K562 (cell line): ENCODE data around the gene OGFR. TPM values are rescaled to one million over a fixed set of nuclear protein-coding genes. Genes with fewer than 3 reads are reported as not detected.

Experiments used
- BRCA1 ChIP-seq, 2 experiments: fragments of 450-650 bp in 1 of 2; sonication (generic) in 1 of 2; formaldehyde crosslinking in 1 of 2; IDR thresholded peaks; 2 replicates each; pipeline versions ENCODE4 v1.5.0 to v1.6.1; 2017 to 2020; ENCODE audit warnings: mild to moderate bottlenecking in 1 of 2, missing genetic modification reagents in 1 of 2
- BRD9 ChIP-seq: fragments of 450-650 bp; IDR thresholded peaks from 2 replicates; pipeline ENCODE4 v1.6.1; 2018; ENCODE audit warnings: low read depth; ENCODE audit not compliant: partially characterized antibody
- CHD2 ChIP-seq: IDR thresholded peaks from 2 replicates; pipeline ENCODE4 v1.6.1; 2011; ENCODE audit warnings: low read depth, low read length
- MAFF ChIP-seq: IDR thresholded peaks from 2 replicates; pipeline ENCODE4 v1.6.1; 2012; ENCODE audit warnings: low read length, improper control_type of control experiment
- NFE2L1 ChIP-seq: fragments of 450-650 bp; IDR thresholded peaks from 2 replicates; pipeline ENCODE4 v1.6.1; 2016; ENCODE audit warnings: missing genetic modification characterization, low read depth, mild to moderate bottlenecking, missing compliant biosample characterization, moderate library complexity, borderline replicate concordance
- NR2C2 ChIP-seq, 2 experiments: fragments of 200-800 bp in 1 of 2; sonication (Bioruptor generic) in 1 of 2; sonication (generic) in 1 of 2; formaldehyde crosslinking in 1 of 2; IDR thresholded peaks; 2 replicates each; pipeline versions ENCODE4 v1.6.1 to v1.8.0; 2016 to 2022; ENCODE audit warnings: mild to moderate bottlenecking in 1 of 2, missing compliant biosample characterization in 1 of 2, missing genetic modification characterization in 1 of 2, missing genetic modification reagents in 1 of 2
- PCBP2 ChIP-seq: fragments of 200-400 bp; formaldehyde crosslinking; IDR thresholded peaks from 2 replicates; pipeline ENCODE4 v1.6.1; 2018; ENCODE audit warnings: low read length, low read depth, mild to moderate bottlenecking, moderate library complexity; ENCODE audit not compliant: poor library complexity, severe bottlenecking
- POLR2G ChIP-seq: fragments of 200-400 bp; formaldehyde crosslinking; IDR thresholded peaks from 2 replicates; pipeline ENCODE4 v1.6.1; 2017; ENCODE audit warnings: low read depth, mild to moderate bottlenecking, antibody characterized with exemption, low read length, moderate library complexity
- PURB ChIP-seq: sonication (generic); formaldehyde crosslinking; IDR thresholded peaks from 2 replicates; pipeline ENCODE4 v1.9.0; 2021; ENCODE audit warnings: low read depth, mild to moderate bottlenecking, missing genetic modification reagents
- RBM25 ChIP-seq: fragments of 200-400 bp; formaldehyde crosslinking; IDR thresholded peaks from 2 replicates; pipeline ENCODE4 v1.6.1; 2018; ENCODE audit warnings: low read length, low read depth, moderate library complexity; ENCODE audit not compliant: severe bottlenecking
- TRIM28 ChIP-seq: fragments of 450-650 bp; IDR thresholded peaks from 2 replicates; pipeline ENCODE4 v1.6.1; 2017
- ZNF253 ChIP-seq: fragments of 250-450 bp; sonication (Bioruptor Pico); conservative IDR thresholded peaks from 2 replicates; pipeline ENCODE4 v1.6.1; 2021; ENCODE audit warnings: mild to moderate bottlenecking
- polyA plus RNA-seq, 8 experiments: library from polyadenylated mRNA; depleted of rRNA in 4 of 8; stranded (reverse) in 5 of 8; unstranded in 3 of 8; fragments of >200 nt; fragmentation: Nextera tagmentation in 2 of 8; fragmentation: Illumina TruSeq in 1 of 8; extraction: Ambion mirVana in 2 of 8; extraction: Trizol in 1 of 8; gene quantifications; 2 replicates each; pipeline versions ENCODE4 v1.2.1 to v1.2.3, GENCODE V29; 2011 to 2014; ENCODE audit warnings: inconsistent platforms in 1 of 8, missing spikeins in 1 of 8
- total RNA-seq, 7 experiments: library from RNA; depleted of rRNA in 6 of 7; stranded (reverse); fragments of >200 nt in 6 of 7; fragmentation: Illumina TruSeq in 2 of 7; extraction: Trizol in 2 of 7; gene quantifications; 2 replicates each; pipeline versions ENCODE4 v1.2.1 to v1.2.3, GENCODE V29; 2011 to 2021; ENCODE audit warnings: low replicate concordance in 1 of 7
- TF ChIP-seq, protein P1 (sequence below): fragments of 450-650 bp; IDR thresholded peaks from 2 replicates; pipeline ENCODE4 v1.6.1; 2016; ENCODE audit warnings: mild to moderate bottlenecking, moderate library complexity
- TF ChIP-seq, protein P2 (sequence below): fragments of 450-650 bp; IDR thresholded peaks from 2 replicates; pipeline ENCODE4 v1.6.1; 2017; ENCODE audit warnings: antibody characterized with exemption

Gene OGFR
- total and polyA plus RNA-seq, 9 of the 15 experiments (the other 6 are each of a cell fraction or from before 2014, with no cell fraction given), result 0.39 to 56.3 (median 17.5) TPM

DNA sequence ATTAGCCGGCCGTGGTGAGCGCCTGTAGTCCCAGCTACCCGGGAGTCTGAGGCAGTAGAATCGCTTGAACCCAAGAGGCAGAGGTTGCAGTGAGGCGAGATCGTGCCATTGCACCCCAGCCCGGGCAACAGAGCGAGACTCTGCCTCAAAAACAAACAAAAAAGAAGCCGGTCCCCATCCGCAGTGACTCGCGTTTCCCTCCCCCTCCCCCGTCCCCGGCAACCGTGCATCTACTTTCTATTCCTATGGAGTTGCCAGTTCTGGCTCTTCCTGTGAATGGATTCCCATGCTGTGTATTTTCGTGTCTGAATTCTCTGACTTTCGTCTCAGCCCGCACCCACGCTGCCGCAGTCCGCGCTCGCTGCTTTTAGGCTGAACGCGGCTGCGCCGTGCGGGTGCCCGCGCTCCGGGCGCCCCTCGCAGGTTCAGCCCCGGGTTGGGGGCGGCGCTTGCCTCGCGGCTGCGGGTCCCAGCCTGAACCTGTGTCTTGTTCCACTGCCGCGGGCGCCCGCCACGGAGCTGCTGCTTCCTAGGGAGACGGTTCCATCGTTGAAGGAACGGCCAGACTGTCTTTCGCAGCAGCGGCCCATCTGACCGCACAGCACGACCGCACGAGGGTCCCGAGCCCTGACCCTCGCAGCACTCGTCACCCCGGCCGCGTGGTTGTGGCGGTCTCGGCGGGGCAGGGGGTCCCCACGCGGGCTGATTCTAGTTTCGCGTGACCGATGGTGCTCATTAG lies 9.4 kb upstream of the OGFR start (continued):
- TF ChIP-seq, protein P1, sequence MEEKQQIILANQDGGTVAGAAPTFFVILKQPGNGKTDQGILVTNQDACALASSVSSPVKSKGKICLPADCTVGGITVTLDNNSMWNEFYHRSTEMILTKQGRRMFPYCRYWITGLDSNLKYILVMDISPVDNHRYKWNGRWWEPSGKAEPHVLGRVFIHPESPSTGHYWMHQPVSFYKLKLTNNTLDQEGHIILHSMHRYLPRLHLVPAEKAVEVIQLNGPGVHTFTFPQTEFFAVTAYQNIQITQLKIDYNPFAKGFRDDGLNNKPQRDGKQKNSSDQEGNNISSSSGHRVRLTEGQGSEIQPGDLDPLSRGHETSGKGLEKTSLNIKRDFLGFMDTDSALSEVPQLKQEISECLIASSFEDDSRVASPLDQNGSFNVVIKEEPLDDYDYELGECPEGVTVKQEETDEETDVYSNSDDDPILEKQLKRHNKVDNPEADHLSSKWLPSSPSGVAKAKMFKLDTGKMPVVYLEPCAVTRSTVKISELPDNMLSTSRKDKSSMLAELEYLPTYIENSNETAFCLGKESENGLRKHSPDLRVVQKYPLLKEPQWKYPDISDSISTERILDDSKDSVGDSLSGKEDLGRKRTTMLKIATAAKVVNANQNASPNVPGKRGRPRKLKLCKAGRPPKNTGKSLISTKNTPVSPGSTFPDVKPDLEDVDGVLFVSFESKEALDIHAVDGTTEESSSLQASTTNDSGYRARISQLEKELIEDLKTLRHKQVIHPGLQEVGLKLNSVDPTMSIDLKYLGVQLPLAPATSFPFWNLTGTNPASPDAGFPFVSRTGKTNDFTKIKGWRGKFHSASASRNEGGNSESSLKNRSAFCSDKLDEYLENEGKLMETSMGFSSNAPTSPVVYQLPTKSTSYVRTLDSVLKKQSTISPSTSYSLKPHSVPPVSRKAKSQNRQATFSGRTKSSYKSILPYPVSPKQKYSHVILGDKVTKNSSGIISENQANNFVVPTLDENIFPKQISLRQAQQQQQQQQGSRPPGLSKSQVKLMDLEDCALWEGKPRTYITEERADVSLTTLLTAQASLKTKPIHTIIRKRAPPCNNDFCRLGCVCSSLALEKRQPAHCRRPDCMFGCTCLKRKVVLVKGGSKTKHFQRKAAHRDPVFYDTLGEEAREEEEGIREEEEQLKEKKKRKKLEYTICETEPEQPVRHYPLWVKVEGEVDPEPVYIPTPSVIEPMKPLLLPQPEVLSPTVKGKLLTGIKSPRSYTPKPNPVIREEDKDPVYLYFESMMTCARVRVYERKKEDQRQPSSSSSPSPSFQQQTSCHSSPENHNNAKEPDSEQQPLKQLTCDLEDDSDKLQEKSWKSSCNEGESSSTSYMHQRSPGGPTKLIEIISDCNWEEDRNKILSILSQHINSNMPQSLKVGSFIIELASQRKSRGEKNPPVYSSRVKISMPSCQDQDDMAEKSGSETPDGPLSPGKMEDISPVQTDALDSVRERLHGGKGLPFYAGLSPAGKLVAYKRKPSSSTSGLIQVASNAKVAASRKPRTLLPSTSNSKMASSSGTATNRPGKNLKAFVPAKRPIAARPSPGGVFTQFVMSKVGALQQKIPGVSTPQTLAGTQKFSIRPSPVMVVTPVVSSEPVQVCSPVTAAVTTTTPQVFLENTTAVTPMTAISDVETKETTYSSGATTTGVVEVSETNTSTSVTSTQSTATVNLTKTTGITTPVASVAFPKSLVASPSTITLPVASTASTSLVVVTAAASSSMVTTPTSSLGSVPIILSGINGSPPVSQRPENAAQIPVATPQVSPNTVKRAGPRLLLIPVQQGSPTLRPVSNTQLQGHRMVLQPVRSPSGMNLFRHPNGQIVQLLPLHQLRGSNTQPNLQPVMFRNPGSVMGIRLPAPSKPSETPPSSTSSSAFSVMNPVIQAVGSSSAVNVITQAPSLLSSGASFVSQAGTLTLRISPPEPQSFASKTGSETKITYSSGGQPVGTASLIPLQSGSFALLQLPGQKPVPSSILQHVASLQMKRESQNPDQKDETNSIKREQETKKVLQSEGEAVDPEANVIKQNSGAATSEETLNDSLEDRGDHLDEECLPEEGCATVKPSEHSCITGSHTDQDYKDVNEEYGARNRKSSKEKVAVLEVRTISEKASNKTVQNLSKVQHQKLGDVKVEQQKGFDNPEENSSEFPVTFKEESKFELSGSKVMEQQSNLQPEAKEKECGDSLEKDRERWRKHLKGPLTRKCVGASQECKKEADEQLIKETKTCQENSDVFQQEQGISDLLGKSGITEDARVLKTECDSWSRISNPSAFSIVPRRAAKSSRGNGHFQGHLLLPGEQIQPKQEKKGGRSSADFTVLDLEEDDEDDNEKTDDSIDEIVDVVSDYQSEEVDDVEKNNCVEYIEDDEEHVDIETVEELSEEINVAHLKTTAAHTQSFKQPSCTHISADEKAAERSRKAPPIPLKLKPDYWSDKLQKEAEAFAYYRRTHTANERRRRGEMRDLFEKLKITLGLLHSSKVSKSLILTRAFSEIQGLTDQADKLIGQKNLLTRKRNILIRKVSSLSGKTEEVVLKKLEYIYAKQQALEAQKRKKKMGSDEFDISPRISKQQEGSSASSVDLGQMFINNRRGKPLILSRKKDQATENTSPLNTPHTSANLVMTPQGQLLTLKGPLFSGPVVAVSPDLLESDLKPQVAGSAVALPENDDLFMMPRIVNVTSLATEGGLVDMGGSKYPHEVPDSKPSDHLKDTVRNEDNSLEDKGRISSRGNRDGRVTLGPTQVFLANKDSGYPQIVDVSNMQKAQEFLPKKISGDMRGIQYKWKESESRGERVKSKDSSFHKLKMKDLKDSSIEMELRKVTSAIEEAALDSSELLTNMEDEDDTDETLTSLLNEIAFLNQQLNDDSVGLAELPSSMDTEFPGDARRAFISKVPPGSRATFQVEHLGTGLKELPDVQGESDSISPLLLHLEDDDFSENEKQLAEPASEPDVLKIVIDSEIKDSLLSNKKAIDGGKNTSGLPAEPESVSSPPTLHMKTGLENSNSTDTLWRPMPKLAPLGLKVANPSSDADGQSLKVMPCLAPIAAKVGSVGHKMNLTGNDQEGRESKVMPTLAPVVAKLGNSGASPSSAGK, result peak; percentile 66; the same call in 1 of the 2 replicates
- TF ChIP-seq POLR2G (peak; percentile 94), BRCA1 (IDR thresholded peaks at IDR 0.05) (no peak), BRCA1 (CRISPR knock-in tag; IDR thresholded peaks at IDR 0.05) (no peak), ZNF253 (no peak), CHD2 (no peak), PURB (CRISPR knock-in tag) (no peak), RBM25 (no peak), NR2C2 (CRISPR knock-in tag; IDR thresholded peaks at IDR 0.05) (no peak), NR2C2 (tag; IDR thresholded peaks at IDR 0.05) (peak; percentile 28), BRD9 (no peak), MAFF (no peak), PCBP2 (no peak), NFE2L1 (tag) (no peak), TRIM28 (no peak)
- TF ChIP-seq, protein P2, sequence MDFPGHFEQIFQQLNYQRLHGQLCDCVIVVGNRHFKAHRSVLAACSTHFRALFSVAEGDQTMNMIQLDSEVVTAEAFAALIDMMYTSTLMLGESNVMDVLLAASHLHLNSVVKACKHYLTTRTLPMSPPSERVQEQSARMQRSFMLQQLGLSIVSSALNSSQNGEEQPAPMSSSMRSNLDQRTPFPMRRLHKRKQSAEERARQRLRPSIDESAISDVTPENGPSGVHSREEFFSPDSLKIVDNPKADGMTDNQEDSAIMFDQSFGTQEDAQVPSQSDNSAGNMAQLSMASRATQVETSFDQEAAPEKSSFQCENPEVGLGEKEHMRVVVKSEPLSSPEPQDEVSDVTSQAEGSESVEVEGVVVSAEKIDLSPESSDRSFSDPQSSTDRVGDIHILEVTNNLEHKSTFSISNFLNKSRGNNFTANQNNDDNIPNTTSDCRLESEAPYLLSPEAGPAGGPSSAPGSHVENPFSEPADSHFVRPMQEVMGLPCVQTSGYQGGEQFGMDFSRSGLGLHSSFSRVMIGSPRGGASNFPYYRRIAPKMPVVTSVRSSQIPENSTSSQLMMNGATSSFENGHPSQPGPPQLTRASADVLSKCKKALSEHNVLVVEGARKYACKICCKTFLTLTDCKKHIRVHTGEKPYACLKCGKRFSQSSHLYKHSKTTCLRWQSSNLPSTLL, result no peak
